Chondrocyte (in vitro differentiated cells): Measurements from ENCODE around the gene URAD. TPM values are rescaled to one million over a fixed set of nuclear protein-coding genes. Genes with fewer than 3 reads are reported as not detected.

ENCODE experiments used
- DNase-seq: peaks from one replicate; pipeline ENCODE4 v3.0.0; 2021; ENCODE audit warnings: mixed read lengths, low spot score
- H3K27ac Mint-ChIP-seq: one replicate; pipeline ENCODE4 v1.8.0; 2021; ENCODE audit warnings: mild to moderate bottlenecking, moderate library complexity, mixed read lengths; ENCODE audit not compliant: unreplicated experiment
- H3K27me3 Mint-ChIP-seq: 2 replicates; pipeline ENCODE4 v1.8.0; 2021; ENCODE audit warnings: low read depth, mixed read lengths
- H3K36me3 Mint-ChIP-seq: 2 replicates; pipeline ENCODE4 v1.8.0; 2021; ENCODE audit warnings: low read depth, mixed read lengths
- H3K4me1 Mint-ChIP-seq: 2 replicates; pipeline ENCODE4 v1.8.0; 2021; ENCODE audit warnings: low read depth, mild to moderate bottlenecking, mixed read lengths
- H3K4me3 Mint-ChIP-seq: one replicate; pipeline ENCODE4 v1.8.0; 2021; ENCODE audit warnings: mild to moderate bottlenecking, moderate library complexity, mixed read lengths; ENCODE audit not compliant: unreplicated experiment
- H3K9me3 Mint-ChIP-seq: 2 replicates; pipeline ENCODE4 v1.8.0; 2021; ENCODE audit warnings: low read depth, mixed read lengths
- CTCF ChIP-seq: fragments of 200-600 bp; sonication (generic); IDR thresholded peaks from 2 replicates; pipeline ENCODE4 v1.5.0; 2021; ENCODE audit warnings: antibody characterized with exemption, mild to moderate bottlenecking, moderate library complexity
- total RNA-seq: library from RNA; stranded (reverse); gene quantifications from 3 replicates; pipeline ENCODE4 v1.2.1, GENCODE V29; 2021

Gene URAD
- total RNA-seq, 1 donor from 2014 or later = not detected

- peaks cover 11% of the 10 kb centered on the region for H3K9me3 Mint-ChIP-seq
- H3K36me3 Mint-ChIP-seq = peaks cover 6% of the 10 kb centered on the region
- H3K27me3 Mint-ChIP-seq = peaks cover 80% of the 10 kb centered on the region
- DNase-seq = no peak
- no peak for TF ChIP-seq CTCF
- H3K4me1 Mint-ChIP-seq = no peaks in the 10 kb centered on the region
- H3K4me3 Mint-ChIP-seq = no peak overlapping the region
- no peak overlapping the region for H3K27ac Mint-ChIP-seq
These were observed 59.4 kb downstream of the URAD start for GRCh38 chr13:27928805-27929753.

- H3K36me3 Mint-ChIP-seq = peaks cover 6% of the 10 kb centered on the region
- no peaks in the 10 kb centered on the region for H3K4me1 Mint-ChIP-seq
- no peak for DNase-seq
- no peak overlapping the region for H3K27ac Mint-ChIP-seq
- peaks cover 80% of the 10 kb centered on the region for H3K27me3 Mint-ChIP-seq
- H3K9me3 Mint-ChIP-seq = peaks cover 11% of the 10 kb centered on the region
- TF ChIP-seq CTCF = no peak
- no peak overlapping the region for H3K4me3 Mint-ChIP-seq
These were observed 60.1 kb downstream of the URAD start for GRCh38 chr13:27928353-27928804.

Other genes with a start within 250 kb of the URAD start
- not detected in 3 replicates for gene GSX1, start 196.2 kb downstream of the URAD start, total RNA-seq
- gene PDX1, start 68.7 kb downstream of the URAD start, total RNA-seq = not detected in 3 replicates
- gene CDX2, start 19.4 kb downstream of the URAD start, total RNA-seq = not detected in 3 replicates
- gene FLT3, start 111.9 kb upstream of the URAD start, total RNA-seq = not detected in 3 replicates
- gene PAN3, start 149.9 kb upstream of the URAD start, total RNA-seq = 18.1 to 19.0 TPM (median 18.7 TPM) in 3 replicates